Cardiac fibroblast (primary cell): Measurements from ENCODE around the gene SLC38A4.
A peak's percentile ranks its signal among the peaks of the same experiment; 100 is the strongest.
"Not testable (repeated sequence)": the region's sequence is repeated elsewhere in the genome, so short reads cannot be mapped to it uniquely, and the experiment has no call there.

Experiments
- DNase-seq, 2 donors: peaks; one replicate each; pipeline versions ENCODE4 v3.0.0 to v3.0.0-alpha.2; 2010; ENCODE audit warnings: low read depth in 2 of 2
- H3K4me3 ChIP-seq, 2 donors: replicated peaks in 1 of 2; 1 replicate in 1 of 2; 2 replicates in 1 of 2; pipeline ENCODE4 v1.5.1; 2011; ENCODE audit warnings: low read depth in 2 of 2, low read length in 2 of 2, mild to moderate bottlenecking in 2 of 2, moderate library complexity in 1 of 2
- CTCF ChIP-seq: IDR thresholded peaks from one replicate; pipeline ENCODE4 v1.5.1; 2011; ENCODE audit warnings: low read depth, mild to moderate bottlenecking, low read length, inconsistent platforms

Gene SLC38A4

GRCh38 chr12:46754550-46754949 lies 71.2 kb downstream of the SLC38A4 start:
- no peak overlapping the region for H3K4me3 ChIP-seq
- no peak for DNase-seq
- TF ChIP-seq CTCF: no peak

GRCh38 chr12:46752396-46752795 lies 73.4 kb downstream of the SLC38A4 start:
- TF ChIP-seq CTCF: no peak
- DNase-seq: no peak
- no peak overlapping the region for H3K4me3 ChIP-seq

- H3K4me3 ChIP-seq: no peak overlapping the region
- no peak for DNase-seq
- no peak for TF ChIP-seq CTCF
Observed at GRCh38 chr12:46751173-46751572, 74.6 kb downstream of the SLC38A4 start.

- no peak for TF ChIP-seq CTCF
- no peak for DNase-seq
- no peak overlapping the region for H3K4me3 ChIP-seq
Observed at GRCh38 chr12:46749322-46749721, 76.5 kb downstream of the SLC38A4 start.

- DNase-seq: peak in 1 of 2 donors; percentile 2
- no peak for TF ChIP-seq CTCF
- no peak overlapping the region for H3K4me3 ChIP-seq
Observed at GRCh38 chr12:46744283-46744682, 81.5 kb downstream of the SLC38A4 start.

- no peak for TF ChIP-seq CTCF
- no peak overlapping the region for H3K4me3 ChIP-seq
Observed at GRCh38 chr12:46743456-46743855, 82.3 kb downstream of the SLC38A4 start.

GRCh38 chr12:46742271-46742670 lies 83.5 kb downstream of the SLC38A4 start:
- not testable (repeated sequence) for H3K4me3 ChIP-seq, DNase-seq

More at GRCh38 chr12:46743456-46743855, 82.3 kb downstream of the SLC38A4 start:
- peak in 1 of 2 donors; percentile 11 for DNase-seq
